ENCODE results near the gene C11orf52. TPM values are rescaled to one million over a fixed set of nuclear protein-coding genes. Genes with fewer than 3 reads are reported as not detected.

The C11orf52 gene
- total and polyA plus RNA-seq, 5 donors: 2.2 to 5.5 (median 2.7) TPM

- ATAC-seq (peak; percentile 7 to 64), DNase-seq (no peak)
- peaks cover 15% of the 10 kb centered on the region for H3K4me1 ChIP-seq (ENCODE audit: control insufficient read depth, insufficient read depth, low read length)
- peak overlapping the region; percentile 40 for H3K27ac ChIP-seq (ENCODE audit: low read length)
- H3K27me3 ChIP-seq (ENCODE audit: control insufficient read depth, insufficient read depth): no peaks in the 10 kb centered on the region
- intact Hi-C loops (cut with DNase I): loop anchor here (5.0 to 10.0 kb wide), 3 partner anchors 39 to 64 kb away; partner anchors contain the start of genes ALG9 (in 2 of the 4), CFAP68 (in 2 of the 4) and FDXACB1 (in 2 of the 4)
- H3K4me3 ChIP-seq (ENCODE audit: low read length): no peak overlapping the region
- WGBS: 18% methylated on average over 7 of the region's 7 CpGs
- H3K9me3 ChIP-seq (ENCODE audit: control insufficient read depth, low read length): no peaks in the 10 kb centered on the region
These were observed 20.0 kb downstream of the C11orf52 start for GRCh38 chr11:111938687-111939160.

- no peak for ATAC-seq
- no peak for DNase-seq
- 79% methylated on average over 4 of the region's 4 CpGs for WGBS
- intact Hi-C loops (cut with DNase I): loop anchor here (5.0 to 10.0 kb wide), 3 partner anchors 37 to 65 kb away; partner anchors contain the start of genes ALG9 (in 2 of the 4), CFAP68 (in 2 of the 4) and FDXACB1 (in 2 of the 4)
- no peaks in the 10 kb centered on the region for H3K27me3 ChIP-seq (ENCODE audit: control insufficient read depth, insufficient read depth)
- no peak overlapping the region for H3K4me3 ChIP-seq (ENCODE audit: low read length)
- peak overlapping the region; percentile 48 for H3K27ac ChIP-seq (ENCODE audit: low read length)
- H3K4me1 ChIP-seq (ENCODE audit: control insufficient read depth, insufficient read depth, low read length): peaks cover 15% of the 10 kb centered on the region
- H3K9me3 ChIP-seq (ENCODE audit: control insufficient read depth, low read length): no peaks in the 10 kb centered on the region
These were observed 21.3 kb downstream of the C11orf52 start for GRCh38 chr11:111939836-111940604.

DNA sequence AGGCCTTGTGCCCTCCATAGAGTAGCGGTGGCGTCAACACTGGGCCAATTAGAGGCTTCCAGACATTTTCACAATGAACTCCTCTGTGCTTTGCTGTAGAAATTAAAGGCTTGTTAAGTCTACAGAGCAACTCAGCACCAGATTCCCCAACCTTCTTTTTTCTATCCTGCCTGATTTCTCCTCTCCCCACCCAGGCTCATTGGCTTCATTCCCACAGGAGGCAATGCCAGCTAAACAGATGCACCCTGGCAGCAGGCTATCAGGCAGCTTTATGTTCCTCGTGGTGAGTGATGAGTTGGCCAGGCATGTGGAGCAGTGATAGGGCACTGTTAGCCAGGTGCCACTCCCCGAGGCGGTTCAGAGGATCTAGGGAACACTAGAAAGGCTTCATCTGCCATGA lies 23.2 kb downstream of the C11orf52 start:
- Histone ChIP-seq H3K4me1 (ENCODE audit: control insufficient read depth, insufficient read depth, low read length) (peaks cover 15% of the 10 kb centered on the region), H3K9me3 (ENCODE audit: control insufficient read depth, low read length) (no peaks in the 10 kb centered on the region), H3K27ac (ENCODE audit: low read length) (peak overlapping the region; percentile 40), H3K27me3 (ENCODE audit: control insufficient read depth, insufficient read depth) (no peaks in the 10 kb centered on the region), H3K4me3 (ENCODE audit: low read length) (no peak overlapping the region)
- 59% methylated on average over 5 of the region's 5 CpGs for WGBS
- intact Hi-C loops (cut with DNase I): loop anchor here in 1 of 4 donors (5.0 kb wide), 1 partner anchor 35 kb away; no protein-coding TSS in a partner anchor
- ATAC-seq (peak in 1 of 2 donors; percentile 60), DNase-seq (no peak)

DNA sequence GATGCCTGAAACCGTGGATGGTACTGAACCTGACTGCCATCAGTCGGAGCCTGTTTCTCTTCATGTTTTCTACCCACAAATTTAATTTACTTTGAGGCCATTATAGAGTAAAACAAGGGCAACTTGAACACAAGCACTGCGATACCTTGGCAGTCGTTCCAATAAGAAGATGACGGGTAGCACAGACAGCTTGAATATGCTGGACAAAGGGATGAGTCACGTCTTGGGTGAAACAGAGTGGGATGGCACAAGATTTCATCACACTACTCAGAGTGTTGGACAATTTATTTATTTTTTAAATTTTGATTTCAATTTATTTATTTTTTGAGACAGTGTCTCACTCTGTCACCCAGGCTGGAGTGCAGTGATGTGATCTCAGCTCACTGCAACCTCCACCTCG lies 24.1 kb downstream of the C11orf52 start:
- H3K27ac ChIP-seq (ENCODE audit: low read length): no peak overlapping the region
- ATAC-seq (no peak), DNase-seq (no peak)
- peaks cover 14% of the 10 kb centered on the region for H3K4me1 ChIP-seq (ENCODE audit: control insufficient read depth, insufficient read depth, low read length)
- H3K27me3 ChIP-seq (ENCODE audit: control insufficient read depth, insufficient read depth): no peaks in the 10 kb centered on the region
- WGBS: 93% methylated on average over 7 of the region's 7 CpGs
- intact Hi-C loops (cut with DNase I): loop anchor here in 1 of 4 donors (5.0 kb wide), 1 partner anchor 34 kb away; no protein-coding TSS in a partner anchor
- no peaks in the 10 kb centered on the region for H3K9me3 ChIP-seq (ENCODE audit: control insufficient read depth, low read length)
- no peak overlapping the region for H3K4me3 ChIP-seq (ENCODE audit: low read length)

GRCh38 chr11:111944139-111944538 lies 25.4 kb downstream of the C11orf52 start:
- peak overlapping the region; percentile 42 for H3K27ac ChIP-seq (ENCODE audit: low read length)
- intact Hi-C loops (cut with DNase I): loop anchor here in 1 of 4 donors (5.0 kb wide), 1 partner anchor 33 kb away; no protein-coding TSS in a partner anchor
- ATAC-seq (peak; percentile 51 to 81), DNase-seq (no peak)
- WGBS: 40% methylated on average over 3 of the region's 3 CpGs
- no peaks in the 10 kb centered on the region for H3K27me3 ChIP-seq (ENCODE audit: control insufficient read depth, insufficient read depth)
- H3K9me3 ChIP-seq (ENCODE audit: control insufficient read depth, low read length): no peaks in the 10 kb centered on the region
- H3K4me3 ChIP-seq (ENCODE audit: low read length): no peak overlapping the region
- peaks cover 11% of the 10 kb centered on the region for H3K4me1 ChIP-seq (ENCODE audit: control insufficient read depth, insufficient read depth, low read length)

DNA sequence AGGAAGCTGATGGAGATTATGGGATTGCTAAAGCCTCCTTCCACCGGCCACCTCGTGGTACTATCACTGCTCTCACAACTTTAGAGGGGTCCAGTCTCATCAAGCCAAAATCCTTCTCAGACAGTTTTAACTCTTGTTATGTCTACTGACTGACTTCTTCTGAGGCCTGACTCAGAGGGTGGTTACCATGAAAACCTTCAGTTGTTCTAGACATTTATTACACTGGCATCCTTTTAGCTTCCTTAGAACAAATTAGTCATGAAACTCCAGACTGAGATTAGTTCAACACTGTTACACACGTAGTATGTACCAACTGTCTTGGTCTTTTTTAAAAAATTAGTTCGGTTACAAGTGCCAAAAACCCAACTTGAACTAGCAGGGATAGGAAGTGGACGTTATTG lies 25.9 kb downstream of the C11orf52 start:
- peak; percentile 18 to 89 for ATAC-seq
- H3K4me3 ChIP-seq (ENCODE audit: low read length): no peak overlapping the region
- 49% methylated on average over 5 of the region's 5 CpGs for WGBS
- H3K27me3 ChIP-seq (ENCODE audit: control insufficient read depth, insufficient read depth): no peaks in the 10 kb centered on the region
- H3K9me3 ChIP-seq (ENCODE audit: control insufficient read depth, low read length): no peaks in the 10 kb centered on the region
- no peak for DNase-seq
- H3K4me1 ChIP-seq (ENCODE audit: control insufficient read depth, insufficient read depth, low read length): peaks cover 11% of the 10 kb centered on the region
- no peak overlapping the region for H3K27ac ChIP-seq (ENCODE audit: low read length)
- intact Hi-C loops (cut with DNase I): loop anchor here in 1 of 4 donors (5.0 kb wide), 1 partner anchor 33 kb away; no protein-coding TSS in a partner anchor

- no peak for ATAC-seq
- H3K4me1 ChIP-seq (ENCODE audit: control insufficient read depth, insufficient read depth, low read length): peaks cover 8% of the 10 kb centered on the region
- WGBS: 55% methylated on average over 1 of the region's 1 CpG
These were observed 26.5 kb downstream of the C11orf52 start for GRCh38 chr11:111945198-111945597.

DNA sequence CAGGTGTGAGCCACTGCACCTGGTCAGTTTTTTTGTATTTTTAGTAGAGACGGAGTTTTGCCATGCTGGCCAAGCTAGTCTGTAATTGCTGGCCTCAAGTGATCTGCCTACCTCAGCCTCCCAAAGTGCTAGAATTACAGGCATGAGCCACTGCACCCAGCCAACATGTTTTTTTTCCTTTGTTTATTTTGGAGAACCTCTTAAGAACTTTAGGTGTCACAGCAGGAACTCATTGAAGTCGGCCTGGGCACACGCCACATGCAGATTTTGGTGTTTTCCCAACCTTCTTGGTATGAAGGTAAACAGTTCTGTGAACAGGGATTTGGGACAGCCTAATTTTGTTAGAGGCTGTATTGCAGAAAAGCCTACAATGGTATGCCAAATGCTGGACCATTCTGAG lies 27.8 kb downstream of the C11orf52 start:
- DNase-seq (no peak), ATAC-seq (no peak)
- Histone ChIP-seq H3K27me3 (ENCODE audit: control insufficient read depth, insufficient read depth) (no peaks in the 10 kb centered on the region), H3K27ac (ENCODE audit: low read length) (no peak overlapping the region), H3K4me1 (ENCODE audit: control insufficient read depth, insufficient read depth, low read length) (peaks cover 6% of the 10 kb centered on the region), H3K4me3 (ENCODE audit: low read length) (no peak overlapping the region), H3K9me3 (ENCODE audit: control insufficient read depth, low read length) (no peaks in the 10 kb centered on the region)
- 49% methylated on average over 3 of the region's 3 CpGs for WGBS
- intact Hi-C loops (cut with DNase I): no loop called here

More at GRCh38 chr11:111945198-111945597, 26.5 kb downstream of the C11orf52 start:
- Histone ChIP-seq H3K27ac (ENCODE audit: low read length) (peak overlapping the region; percentile 8), H3K27me3 (ENCODE audit: control insufficient read depth, insufficient read depth) (no peaks in the 10 kb centered on the region), H3K9me3 (ENCODE audit: control insufficient read depth, low read length) (no peaks in the 10 kb centered on the region), H3K4me3 (ENCODE audit: low read length) (no peak overlapping the region)
- intact Hi-C loops (cut with DNase I): no loop called here
- no peak for DNase-seq

DNA sequence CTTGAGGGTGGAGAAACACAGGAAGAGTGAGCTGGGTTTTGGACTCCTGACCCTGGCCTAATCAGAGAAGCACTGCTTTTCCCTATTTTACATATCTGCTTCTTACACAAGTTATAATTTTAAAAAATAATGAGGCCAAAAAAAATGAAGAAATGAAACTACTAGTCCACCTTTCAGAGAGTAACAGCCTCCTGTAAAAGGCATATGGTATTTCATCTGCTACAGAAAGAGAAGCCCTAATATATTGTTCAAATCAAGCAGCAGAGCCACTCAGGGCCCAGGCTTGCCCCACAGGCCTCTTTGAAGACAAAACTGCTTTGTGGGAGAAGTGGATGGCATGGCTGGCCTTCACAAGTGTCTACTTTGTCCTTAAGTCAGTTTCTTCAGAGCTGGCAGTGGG lies 28.4 kb downstream of the C11orf52 start:
- intact Hi-C loops (cut with DNase I): no loop called here
- H3K4me3 ChIP-seq (ENCODE audit: low read length): no peak overlapping the region
- no peaks in the 10 kb centered on the region for H3K9me3 ChIP-seq (ENCODE audit: control insufficient read depth, low read length)
- no peaks in the 10 kb centered on the region for H3K27me3 ChIP-seq (ENCODE audit: control insufficient read depth, insufficient read depth)
- H3K4me1 ChIP-seq (ENCODE audit: control insufficient read depth, insufficient read depth, low read length): peaks cover 4% of the 10 kb centered on the region
- ATAC-seq: no peak
- no peak for DNase-seq
- H3K27ac ChIP-seq (ENCODE audit: low read length): peak overlapping the region; percentile 17

- Histone ChIP-seq H3K27ac (ENCODE audit: low read length) (no peak overlapping the region), H3K4me1 (ENCODE audit: control insufficient read depth, insufficient read depth, low read length) (peaks cover 4% of the 10 kb centered on the region), H3K4me3 (ENCODE audit: low read length) (no peak overlapping the region), H3K9me3 (ENCODE audit: control insufficient read depth, low read length) (no peaks in the 10 kb centered on the region), H3K27me3 (ENCODE audit: control insufficient read depth, insufficient read depth) (no peaks in the 10 kb centered on the region)
- WGBS: 28% methylated on average over 7 of the region's 7 CpGs
- intact Hi-C loops (cut with DNase I): no loop called here
- DNase-seq: no peak
- ATAC-seq: no peak
These were observed 31.1 kb downstream of the C11orf52 start for GRCh38 chr11:111949519-111950426.

Measured in right cardiac atrium (tissue), 5 donors.